ENCODE measurements around the gene TSPAN10.

TSPAN10 gene

DNA sequence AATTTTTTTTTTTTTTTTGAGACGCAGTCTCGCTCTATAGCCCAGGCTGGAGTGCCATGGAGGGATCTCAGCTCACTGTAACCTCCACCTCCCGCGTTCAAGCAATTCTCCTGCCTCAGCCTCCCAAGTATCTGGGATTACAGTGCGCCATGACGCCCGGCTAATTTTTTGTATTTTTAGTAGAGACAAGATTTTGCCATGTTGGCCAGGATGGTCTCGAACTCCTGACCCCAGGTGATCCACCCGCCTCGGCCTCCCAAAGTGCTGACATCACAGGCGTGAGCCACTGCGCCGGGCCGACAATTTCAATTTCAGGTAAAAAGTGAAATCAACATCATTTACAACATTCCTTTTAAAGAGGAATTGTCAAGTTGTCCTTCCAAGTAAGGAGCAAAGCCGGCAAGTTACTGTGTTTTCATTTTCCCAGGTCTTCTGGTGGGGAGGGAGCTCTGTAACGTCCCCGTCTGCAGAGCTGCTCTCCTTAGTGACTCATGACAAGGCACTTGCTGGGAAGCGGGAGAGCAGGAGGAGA lies 957 bp upstream of the TSPAN10 start:
- no peak for DNase-seq

DNA sequence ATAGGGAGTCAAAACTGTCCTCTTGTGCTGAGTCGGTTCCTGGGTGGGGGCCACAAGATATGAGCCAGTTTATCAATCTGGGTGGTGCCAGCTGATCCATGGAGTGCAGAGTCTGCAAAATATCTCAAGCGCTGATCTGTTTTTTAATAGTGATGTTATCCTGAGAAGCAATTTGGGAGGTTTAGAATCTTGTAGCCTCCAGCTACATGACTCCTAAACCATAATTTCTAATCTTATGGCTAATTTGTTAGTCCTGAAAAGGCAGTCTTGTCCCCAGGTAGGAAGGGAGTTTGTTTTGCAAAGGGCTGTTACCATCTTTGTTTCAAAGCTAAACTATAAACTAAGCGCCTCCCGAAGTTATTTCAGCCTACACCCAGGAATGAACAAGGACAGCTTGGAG lies 1.7 kb downstream of the TSPAN10 start:
- DNase-seq, result no peak

DNA sequence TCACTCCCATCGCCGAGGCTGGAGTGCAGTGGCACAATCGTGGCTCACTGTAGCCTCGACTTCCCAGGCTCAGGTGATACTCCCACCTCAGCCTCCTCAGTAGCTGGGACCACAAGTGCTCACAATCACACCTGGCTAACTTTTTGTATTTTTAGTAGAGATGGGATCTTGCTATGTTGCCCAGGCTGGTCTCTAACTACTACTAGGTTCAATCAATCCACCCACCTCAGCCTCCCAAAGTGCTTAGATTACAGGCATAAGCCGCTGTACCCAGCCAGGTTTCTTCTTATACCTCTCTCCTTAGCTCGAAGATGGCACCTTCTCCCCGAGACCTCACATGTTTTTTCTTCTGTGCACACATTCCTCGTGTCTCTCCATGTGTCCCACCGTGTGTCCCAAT lies 3.0 kb downstream of the TSPAN10 start:
- no peak for DNase-seq

DNA sequence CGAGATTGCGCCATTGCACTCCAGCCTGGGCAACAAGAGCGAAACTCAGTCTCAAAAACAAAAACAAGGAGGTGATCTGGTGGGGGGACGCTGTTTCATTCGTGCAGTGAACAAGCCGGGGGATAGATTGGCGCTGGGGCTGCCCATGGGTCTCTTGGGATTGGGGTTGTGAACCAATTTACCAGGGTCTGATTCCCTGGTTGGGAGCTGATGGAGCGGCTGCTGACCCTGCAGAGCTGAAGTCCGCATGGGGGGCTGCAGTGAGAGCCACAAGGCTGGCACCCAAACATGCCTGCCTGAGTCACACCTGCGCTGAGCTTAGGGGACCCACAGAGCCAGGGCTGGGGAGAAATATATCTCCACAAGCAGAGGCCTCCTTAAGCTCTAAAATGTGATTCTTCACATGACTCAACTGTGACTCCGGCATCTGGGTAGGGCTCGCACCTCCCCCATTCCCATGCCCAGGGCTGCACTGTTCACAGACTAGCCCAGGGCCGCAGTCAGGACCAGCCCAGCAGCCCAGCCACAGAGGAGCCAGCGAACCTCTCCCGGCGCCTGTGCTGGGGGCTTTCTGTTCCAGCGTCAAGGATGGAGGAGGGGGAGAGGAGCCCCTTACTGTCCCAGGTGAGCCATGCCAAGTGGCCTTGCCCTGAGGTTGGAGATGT lies 5.0 kb downstream of the TSPAN10 start:
- no peak for DNase-seq

DNA sequence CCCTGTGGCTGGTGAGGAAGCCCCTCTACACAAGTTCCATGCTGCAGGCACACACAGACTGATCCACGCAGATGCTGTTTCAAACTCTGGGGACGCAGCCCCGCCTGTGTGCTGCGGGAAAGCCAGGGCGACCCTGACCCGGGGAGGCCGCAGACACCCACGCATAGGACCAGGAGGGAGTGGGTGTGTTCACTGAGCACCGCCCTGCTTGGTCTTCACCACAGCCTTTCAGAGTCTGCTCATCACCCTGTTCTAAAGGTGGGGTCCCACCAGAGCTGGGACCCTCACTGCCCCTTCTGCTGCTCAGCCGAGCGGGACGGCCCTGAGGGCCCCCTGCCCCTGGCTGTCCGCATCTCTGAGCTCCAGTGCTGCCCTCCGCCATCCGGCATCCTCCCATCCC lies 7.5 kb downstream of the TSPAN10 start:
- DNase-seq, result no peak

DNA sequence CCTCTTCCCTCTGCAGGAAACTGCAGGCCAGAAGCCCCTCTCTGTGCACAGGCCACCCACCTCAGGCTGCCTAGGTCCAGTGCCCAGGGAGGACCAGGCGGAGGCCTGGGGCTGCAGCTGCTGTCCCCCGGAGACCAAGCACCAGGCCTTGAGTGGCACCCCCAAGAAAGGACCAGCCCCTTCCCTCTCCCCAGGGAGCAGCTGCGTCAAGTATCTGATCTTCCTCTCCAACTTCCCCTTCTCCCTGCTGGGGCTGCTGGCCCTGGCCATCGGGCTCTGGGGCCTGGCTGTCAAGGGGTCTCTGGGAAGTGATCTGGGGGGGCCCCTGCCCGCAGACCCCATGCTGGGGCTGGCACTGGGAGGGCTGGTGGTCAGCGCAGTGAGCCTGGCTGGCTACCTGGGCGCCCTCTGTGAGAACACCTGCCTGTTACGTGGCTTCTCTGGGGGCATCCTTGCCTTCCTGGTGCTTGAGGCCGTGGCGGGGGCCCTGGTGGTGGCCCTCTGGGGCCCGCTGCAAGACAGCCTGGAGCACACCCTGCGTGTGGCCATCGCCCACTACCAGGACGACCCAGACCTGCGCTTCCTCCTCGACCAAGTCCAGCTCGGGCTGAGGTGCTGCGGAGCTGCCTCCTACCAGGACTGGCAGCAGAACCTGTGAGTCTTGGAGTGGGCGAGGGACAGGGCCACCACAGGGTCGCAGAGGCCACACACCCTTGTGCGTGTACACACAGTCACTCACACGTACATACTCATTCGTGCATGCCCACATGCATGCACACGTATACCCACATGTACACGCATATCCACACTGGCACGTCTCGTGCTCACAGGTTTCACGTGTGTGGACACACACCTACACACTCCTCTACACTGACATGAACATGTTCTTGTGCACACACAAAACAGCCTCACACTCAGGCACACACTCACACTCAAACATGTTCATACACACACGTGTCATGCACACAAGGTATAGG lies 8.3 kb downstream of the TSPAN10 start:
- DNase-seq, result no peak

DNA sequence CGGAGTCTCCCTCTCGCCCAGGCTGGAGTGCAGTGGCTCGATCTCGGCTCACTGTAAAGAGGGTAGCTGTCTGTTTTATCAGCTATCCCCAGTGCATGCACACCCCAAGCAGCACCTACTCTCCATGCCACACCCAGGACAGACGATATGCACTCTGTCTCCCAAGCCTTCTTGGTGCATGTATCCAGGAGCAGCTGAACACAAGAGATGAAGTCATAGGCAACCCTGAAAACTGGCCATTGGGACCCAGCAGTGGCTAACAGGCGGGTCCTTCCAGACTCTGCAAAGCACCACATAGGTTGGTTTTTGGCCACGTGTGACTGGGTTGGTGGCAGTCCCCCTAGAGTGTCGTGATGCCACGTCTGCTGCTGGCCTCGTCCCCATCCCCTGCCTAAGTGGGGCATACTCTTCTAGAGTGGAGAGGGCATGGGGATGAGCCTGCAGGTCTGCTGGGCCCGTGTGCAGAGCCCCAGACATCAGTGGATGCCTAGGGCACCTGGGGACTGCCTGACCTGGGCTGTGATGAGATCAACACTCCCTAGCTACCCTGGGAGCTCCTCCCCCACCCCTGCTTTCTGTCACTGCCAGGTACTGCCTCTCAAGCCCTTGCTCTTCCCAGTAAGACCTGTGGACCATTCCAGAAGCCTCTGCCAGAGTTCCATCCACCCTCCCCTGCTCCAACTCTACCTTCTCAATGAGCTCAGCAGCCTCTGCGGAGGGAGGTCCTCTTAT lies 10.0 kb downstream of the TSPAN10 start:
- no peak for DNase-seq

DNA sequence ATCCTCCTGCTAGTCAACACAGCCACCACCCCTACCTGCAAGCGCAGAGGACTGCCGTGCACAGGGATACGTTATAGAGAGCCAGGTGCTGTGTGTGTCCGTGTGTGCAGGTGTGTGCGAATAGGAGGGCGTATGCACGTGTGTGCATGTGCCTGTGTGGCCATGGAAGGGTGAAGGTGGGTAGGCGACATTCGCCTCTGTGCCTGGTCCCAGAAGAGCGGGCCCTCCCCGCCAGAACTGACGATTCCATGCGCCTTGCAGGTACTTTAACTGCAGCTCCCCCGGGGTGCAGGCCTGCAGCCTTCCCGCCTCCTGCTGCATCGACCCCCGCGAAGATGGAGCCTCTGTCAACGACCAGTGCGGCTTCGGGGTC lies 10.6 kb downstream of the TSPAN10 start:
- no peak for DNase-seq

DNA sequence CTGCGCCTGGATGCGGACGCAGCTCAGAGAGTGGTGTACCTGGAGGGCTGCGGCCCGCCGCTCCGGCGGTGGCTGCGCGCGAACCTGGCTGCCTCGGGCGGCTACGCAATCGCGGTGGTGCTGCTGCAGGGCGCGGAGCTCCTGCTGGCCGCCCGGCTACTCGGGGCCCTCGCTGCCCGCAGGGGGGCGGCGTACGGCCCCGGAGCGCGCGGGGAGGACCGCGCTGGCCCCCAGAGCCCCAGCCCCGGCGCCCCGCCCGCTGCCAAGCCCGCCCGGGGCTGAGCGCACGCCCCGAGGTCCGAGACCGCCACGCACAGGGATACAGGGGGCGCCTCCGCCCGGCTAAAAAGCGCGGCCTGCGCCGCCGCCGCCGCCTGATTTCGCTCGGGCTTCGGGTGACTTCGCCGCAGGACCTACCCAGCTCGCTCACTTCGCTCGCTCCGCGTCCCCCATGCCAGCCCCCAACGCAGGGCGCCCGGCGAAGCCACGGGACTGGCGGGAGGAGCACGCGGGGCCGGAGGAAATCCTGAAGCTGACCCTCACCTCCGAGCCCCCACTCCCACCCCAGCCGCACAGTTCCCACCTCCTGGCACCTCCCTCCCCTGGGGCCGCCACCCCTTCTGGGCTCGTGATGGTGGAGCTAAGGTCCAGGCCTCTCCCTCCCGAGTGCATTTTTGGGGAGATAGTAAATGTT lies 11.2 kb downstream of the TSPAN10 start:
- no peak for DNase-seq

DNA sequence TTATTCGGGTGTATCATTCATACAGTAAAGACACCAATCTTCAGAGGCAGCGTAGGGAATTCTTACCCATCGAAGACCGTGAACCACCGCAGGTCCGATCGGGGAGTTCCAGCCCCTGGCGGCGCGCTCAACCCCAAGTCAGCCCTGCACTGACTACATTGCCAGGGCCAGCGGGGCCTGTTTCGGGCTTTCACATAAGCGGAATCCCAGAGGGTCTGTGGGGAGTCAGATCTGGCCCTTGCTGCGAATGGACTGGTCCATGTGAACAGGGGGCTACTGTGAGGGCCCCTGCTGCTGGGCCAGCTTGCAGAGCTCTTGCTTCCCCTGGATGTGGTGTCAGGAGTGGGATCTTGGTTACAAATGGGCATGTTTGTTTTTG lies 11.7 kb downstream of the TSPAN10 start:
- no peak for DNase-seq

DNA sequence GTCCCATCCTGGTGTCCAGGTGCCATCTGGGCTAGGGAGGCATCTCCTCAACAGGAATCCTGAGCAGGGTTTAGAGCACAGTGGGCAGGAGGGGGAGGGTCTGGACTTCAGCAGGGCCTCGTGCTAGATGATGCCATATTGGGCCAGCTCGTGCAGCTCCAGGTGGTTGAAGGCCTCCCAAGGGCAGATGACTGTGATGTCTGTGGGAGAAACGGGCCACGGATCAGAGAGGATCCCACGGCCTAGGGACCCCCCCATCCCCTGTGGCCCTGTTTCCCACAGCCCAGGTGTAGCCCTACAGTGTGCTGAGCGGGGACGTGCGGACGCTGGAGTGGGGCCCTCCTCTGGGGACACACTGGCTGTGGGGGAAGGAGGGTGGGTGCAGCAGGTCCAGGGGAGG lies 14.0 kb downstream of the TSPAN10 start:
- DNase-seq, result no peak

DNA sequence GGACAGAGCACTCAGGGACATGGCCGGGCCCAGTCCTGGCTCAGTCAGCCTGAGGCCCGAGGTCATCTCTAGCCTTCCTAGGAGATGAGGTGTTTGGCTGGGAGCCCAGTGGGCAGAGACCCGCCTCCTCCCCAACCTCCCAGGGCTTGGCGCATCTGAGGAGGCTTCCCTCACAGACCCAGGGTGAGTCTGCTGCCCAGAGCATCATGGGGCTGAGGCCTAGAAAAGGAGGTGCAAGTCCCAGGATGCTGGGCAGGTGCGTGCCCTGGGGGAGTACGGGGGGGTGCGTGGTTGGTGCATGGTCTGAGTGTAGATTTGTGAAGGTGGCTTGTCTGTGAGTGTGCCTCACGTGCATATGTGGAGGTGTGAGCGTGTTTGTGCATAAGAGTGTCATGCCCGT lies 14.7 kb downstream of the TSPAN10 start:
- DNase-seq, result no peak

DNA sequence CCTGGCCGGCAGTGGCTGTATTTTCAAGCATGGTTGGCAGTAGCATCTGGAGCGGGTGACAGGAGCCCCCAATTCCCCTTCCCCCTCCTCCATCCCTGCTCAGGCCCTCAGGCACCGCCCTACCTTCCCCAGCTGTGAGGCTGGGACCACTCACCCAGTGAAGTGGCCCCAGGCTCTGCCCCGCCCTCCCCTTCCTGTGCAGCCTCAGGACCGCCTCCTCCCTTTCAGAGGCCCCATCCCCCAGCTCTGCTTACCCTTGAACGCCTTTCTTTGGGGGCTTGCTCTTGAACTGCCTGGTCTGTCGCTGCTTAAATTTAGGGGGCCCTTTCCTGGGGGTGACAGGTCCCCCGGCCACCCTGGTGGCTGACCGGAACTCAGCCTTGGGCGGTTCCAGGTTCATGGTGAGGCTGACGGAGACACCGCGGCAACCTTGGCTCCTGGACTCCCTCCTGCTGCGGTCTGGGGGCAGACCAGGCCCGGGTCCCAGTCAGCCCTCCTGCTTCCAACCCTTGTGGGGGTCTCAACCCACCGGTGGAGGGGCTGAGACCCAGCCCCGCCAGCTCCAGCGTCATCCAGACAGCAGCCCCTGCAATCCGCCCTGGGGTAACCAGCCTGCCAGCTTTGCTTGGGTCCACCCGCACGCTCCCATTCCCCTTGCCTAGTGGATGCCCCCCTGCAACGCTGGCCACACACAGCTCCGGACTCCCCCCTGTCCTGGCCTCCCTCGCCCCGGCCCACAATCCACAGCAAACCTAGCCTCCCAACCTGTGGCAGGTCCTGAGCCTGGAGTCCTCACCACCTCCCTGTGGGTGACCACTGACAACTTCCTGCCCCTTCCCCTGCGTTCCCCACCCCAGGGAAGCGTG lies 16.1 kb downstream of the TSPAN10 start:
- DNase-seq, result no peak

DNA sequence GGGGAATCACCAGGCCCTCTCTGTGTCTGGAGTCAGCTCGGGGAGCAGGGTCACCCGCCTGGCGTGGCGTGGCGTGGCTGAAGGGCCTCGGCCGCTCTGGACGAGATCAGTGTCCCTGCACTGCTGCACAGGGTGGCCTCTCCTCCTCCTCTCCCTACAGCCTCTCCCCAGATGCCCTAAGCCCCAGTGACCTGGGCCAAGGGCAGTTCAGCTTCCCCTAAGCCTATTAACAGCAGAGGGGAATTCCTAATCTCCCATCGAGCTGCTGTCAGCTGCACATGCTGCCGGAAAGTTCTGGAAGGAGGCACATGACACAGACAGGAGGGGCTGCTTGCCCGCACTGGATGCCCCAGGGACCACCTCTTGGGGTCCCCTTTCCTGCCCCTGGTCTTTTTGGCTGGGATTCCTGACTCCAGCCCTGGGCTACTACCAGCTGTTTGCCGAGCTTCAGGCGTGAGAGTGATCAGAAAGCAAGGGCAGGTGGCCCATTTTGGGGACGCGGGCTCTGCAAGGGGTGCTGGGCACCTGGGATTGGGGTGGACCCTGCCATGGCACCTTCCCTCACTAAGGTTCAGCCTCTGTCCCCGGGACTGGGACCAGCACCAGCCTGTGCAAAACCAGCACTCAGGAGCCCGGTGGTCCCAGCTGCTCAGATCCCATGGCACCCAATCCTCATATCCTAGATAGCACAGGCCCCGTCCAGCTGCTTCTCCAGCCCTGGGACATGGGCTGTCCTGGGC lies 18.6 kb downstream of the TSPAN10 start:
- DNase-seq, result no peak

DNA sequence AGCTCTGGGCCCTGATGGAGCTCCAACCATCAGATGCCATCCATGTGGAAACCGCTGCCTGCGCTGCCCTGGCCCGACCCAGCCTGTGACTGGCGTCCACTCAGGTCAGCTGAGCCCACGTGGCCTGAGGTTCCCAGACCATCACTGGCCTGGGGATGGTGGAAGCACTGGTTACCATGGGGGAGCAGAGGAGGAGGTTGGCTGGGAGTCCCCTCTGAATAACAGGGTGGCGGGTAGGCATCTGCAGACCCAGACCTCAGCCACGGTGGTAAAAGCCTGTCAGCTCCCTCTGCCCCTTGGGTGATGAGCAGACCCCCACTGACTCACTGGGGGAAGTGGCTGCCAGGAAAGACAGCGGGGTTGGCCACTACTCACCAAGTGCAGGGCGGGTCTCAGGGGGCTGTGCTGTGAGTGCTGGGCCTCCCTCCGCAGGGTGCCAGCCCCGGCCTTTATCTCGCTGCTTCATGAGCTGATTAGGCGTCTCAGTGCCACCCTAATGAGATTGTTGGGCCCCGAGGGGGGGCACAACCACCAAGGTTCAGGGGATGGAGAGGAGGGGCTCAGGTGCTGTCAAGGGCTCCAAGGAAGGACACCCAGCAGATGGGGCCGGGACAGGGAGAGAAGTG lies 19.2 kb downstream of the TSPAN10 start, which contains the start of gene PDE6G:
Gene PDE6G (minus strand): TSS at position 425 of the 626 bp plus-strand sequence. CDS start 3,237 bp downstream, outside the sequence.
- no peak for DNase-seq

DNA sequence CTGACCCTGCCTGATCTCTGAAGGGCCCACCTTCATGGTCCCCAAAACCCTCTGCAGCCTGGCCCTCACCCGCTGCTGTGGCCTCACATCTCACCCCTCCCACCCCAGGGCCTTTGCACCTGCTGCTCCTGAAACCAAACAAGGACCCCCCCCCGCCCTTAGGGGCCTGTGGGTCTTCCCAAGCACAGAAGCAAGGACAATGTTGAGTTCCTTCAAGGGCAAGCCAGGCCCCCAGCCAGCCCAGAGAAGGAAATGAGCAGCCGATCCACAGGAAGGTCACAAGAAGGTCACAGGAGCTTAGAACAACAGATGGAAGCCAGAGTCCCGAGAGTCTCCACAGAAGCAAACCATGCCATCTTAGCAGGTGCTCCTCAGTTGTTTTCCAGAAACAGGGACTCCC lies 19.8 kb downstream of the TSPAN10 start:
- DNase-seq, result no peak

DNA sequence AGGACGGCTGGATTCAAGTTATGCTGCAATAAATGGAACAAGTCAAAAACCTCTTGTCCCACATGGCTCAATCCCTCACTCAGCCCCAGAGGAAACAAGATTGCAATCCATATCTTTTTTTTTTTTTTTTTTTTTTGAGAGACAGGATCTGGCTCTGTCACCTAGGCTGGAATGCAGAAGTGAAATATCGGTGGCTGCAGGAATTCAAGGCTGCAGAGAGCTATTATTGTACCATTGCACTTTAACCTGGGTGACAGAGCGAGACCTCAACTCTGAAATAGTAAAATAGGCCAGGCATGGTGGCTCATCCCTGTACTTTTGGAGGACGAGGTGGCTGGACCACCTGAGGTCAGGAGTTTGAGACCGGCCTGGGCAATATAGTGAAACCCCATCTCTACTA lies 22.0 kb downstream of the TSPAN10 start:
- no peak for DNase-seq

DNA sequence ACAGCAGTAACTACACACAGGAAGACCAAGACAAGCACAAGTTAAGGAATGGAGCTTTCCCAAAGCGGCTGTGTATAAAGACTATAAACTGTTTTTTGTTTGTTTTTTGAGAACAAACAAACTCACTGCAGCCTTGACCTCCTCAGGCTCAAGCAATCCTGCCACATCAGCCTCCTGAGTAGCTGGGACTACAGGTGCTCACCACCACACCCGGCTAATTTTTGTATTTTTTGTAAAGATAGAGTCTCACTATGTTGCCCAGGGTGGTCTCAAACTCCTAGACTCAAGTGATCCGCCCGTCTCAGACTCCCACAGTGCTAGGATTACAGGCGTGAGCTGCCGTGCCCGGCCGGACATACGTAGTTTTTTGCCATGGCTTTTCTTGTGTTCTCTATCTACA lies 23.4 kb downstream of the TSPAN10 start:
- DNase-seq, result no peak

DNA sequence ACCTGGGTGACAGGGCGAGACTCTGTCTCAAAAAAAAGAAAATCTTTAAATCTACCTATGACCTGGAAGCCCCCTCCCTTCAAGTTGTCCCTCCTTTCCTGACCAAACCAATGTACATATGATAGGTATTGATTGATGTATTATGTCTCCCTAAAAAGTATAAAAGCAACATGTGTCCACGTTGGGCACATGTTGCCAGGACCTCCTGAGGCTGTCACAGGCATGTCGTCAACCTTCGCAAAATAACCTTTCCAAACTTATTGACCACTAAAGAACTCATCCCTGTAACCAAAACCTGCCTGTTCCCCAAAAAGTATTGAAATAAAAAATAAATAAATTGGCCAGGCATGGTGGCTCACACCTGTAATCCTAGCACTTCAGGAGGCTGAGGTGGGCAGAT lies 25.0 kb downstream of the TSPAN10 start:
- no peak for DNase-seq

DNA sequence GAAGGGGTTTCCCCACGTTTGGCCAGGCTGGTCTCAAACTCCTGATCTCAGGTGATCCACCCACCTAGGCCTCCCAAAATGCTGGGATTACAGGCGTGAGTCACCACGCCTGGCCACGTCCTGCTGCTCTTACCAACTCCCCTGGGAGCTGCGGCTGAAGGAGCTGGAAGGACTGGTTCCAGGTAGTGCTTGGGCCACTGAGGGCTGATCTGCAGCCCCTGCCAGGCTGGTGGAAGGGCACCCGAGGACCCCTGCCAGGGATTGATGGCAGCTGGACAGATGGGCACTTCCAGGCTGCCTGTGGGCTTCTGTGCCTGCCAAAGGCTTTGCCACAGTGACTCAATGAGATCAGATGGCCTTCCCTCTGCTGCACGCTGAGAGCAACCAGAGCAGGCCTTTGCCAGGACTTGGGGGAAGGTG lies 27.1 kb downstream of the TSPAN10 start:
- no peak for DNase-seq

All from NCI-H1930 (cell line).